HUDEP-2 (cell line): Measurements from ENCODE around the gene ZNF544.
"Not testable (repeated sequence)": the region's sequence is repeated elsewhere in the genome, so short reads cannot be mapped to it uniquely, and the experiment has no call there.

ENCODE experiments used
- DNase-seq, 76 experiments: peaks; one replicate each; lab custom pipeline; 2025; ENCODE audit not compliant: unreplicated experiment in 76 of 76; lab: John Stamatoyannopoulos, UW

The ZNF544 gene

GRCh38 chr19:58248886-58249285 lies 20.2 kb downstream of the ZNF544 start:
- no peak for DNase-seq

- DNase-seq: peak in 2 of 76 experiments; percentile 16 to 18
Measured at GRCh38 chr19:58252102-58252685, 23.5 kb downstream of the ZNF544 start.

- not testable (repeated sequence) for DNase-seq
Measured at GRCh38 chr19:58258259-58258658, 29.5 kb downstream of the ZNF544 start.

GRCh38 chr19:58261600-58261967 lies 32.9 kb downstream of the ZNF544 start:
- no peak for DNase-seq

GRCh38 chr19:58261968-58262921 lies 33.5 kb downstream of the ZNF544 start:
- no peak for DNase-seq

GRCh38 chr19:58262922-58263296 lies 34.2 kb downstream of the ZNF544 start:
- DNase-seq: no peak

GRCh38 chr19:58265100-58265499 lies 36.4 kb downstream of the ZNF544 start:
- DNase-seq: no peak

- DNase-seq: no peak
Measured at GRCh38 chr19:58268344-58268743, 39.6 kb downstream of the ZNF544 start.

GRCh38 chr19:58274771-58275201 lies 46.1 kb downstream of the ZNF544 start:
- DNase-seq: no peak

- no peak for DNase-seq
Measured at GRCh38 chr19:58275564-58275963, 46.9 kb downstream of the ZNF544 start.

- no peak for DNase-seq
Measured at GRCh38 chr19:58277197-58277596, 48.5 kb downstream of the ZNF544 start.

GRCh38 chr19:58277748-58278540 lies 49.2 kb downstream of the ZNF544 start:
- DNase-seq: no peak

- DNase-seq: peak; percentile 88 to 100 (median 100)
Measured at GRCh38 chr19:58278541-58279041, 49.9 kb downstream of the ZNF544 start, which contains the start of gene ZNF8. ZNF8 (plus strand) TSS chr19:58278955; CDS start chr19:58279082, 127 bp downstream.

- DNase-seq: peak; percentile 51 to 97 (median 92)
Measured at GRCh38 chr19:58279042-58279924, 50.6 kb downstream of the ZNF544 start.

- DNase-seq: no peak
Measured at GRCh38 chr19:58279925-58280316, 51.2 kb downstream of the ZNF544 start.

GRCh38 chr19:58284199-58284598 lies 55.5 kb downstream of the ZNF544 start:
- no peak for DNase-seq

GRCh38 chr19:58291943-58292342 lies 63.2 kb downstream of the ZNF544 start:
- DNase-seq: no peak

GRCh38 chr19:58294743-58295374 lies 66.1 kb downstream of the ZNF544 start:
- DNase-seq: no peak

GRCh38 chr19:58296104-58296503 lies 67.4 kb downstream of the ZNF544 start:
- no peak for DNase-seq
